ENCODE results near the gene FAM110D. TPM values are rescaled to one million over a fixed set of nuclear protein-coding genes. Genes with fewer than 3 reads are reported as not detected.
A peak's percentile ranks its signal among the peaks of the same experiment; 100 is the strongest.

The FAM110D gene
- total and polyA plus RNA-seq, 2 experiments from 2014 or later: 0.10 to 0.44 TPM

DNA sequence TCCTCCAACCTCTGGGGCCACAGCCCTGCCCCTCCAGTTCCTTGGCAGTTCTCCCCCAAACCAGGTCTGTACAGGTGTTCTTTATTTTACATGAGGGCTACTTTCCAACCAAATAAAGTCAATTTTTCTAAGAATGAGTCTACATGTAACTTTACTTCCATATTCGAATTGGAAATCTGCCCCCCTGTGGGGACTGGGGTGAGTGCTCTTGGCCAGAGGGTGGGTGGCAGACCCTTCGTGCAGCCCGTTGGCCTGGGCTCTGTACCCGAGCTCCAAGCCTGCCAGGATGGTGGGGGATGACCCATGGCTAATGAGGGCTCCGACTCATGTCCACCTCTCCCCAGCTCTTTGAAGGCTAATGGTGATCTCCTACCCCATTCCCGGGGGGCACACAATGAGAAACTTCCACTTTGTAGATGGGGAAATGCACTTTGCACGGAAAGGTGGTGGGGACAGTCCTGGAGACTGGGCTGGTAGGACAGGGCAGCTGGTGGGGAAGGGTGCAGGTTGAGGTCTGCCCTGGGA, 30.9 kb downstream of the FAM110D start:
- no peaks in the 10 kb centered on the region for H3K4me1 ChIP-seq (ENCODE audit: insufficient read depth)
- no peaks in the 10 kb centered on the region for H3K79me2 ChIP-seq
- H3K4me3 ChIP-seq: no peak overlapping the region
- H3K9me3 ChIP-seq (ENCODE audit: low read depth): no peaks in the 10 kb centered on the region
- WGBS (ENCODE audit: low lambda C conversion rate, missing lambda C conversion rate): 85% methylated on average over 7 of the region's 7 CpGs
- H3K4me2 ChIP-seq: no peak overlapping the region
- no peaks in the 10 kb centered on the region for H3K9me2 ChIP-seq (replicated peaks; ENCODE audit: insufficient read depth)
- no peak overlapping the region for H3K27ac ChIP-seq
- no peaks in the 10 kb centered on the region for H3K36me3 ChIP-seq (replicated peaks; ENCODE audit: insufficient read depth, low read depth)
- H2AFZ ChIP-seq: no peak overlapping the region
- H3K27me3 ChIP-seq: no peaks in the 10 kb centered on the region
- no peaks in the 10 kb centered on the region for H4K20me1 ChIP-seq (ENCODE audit: insufficient read depth, poor library complexity, severe bottlenecking)
- TF ChIP-seq, protein P1, sequence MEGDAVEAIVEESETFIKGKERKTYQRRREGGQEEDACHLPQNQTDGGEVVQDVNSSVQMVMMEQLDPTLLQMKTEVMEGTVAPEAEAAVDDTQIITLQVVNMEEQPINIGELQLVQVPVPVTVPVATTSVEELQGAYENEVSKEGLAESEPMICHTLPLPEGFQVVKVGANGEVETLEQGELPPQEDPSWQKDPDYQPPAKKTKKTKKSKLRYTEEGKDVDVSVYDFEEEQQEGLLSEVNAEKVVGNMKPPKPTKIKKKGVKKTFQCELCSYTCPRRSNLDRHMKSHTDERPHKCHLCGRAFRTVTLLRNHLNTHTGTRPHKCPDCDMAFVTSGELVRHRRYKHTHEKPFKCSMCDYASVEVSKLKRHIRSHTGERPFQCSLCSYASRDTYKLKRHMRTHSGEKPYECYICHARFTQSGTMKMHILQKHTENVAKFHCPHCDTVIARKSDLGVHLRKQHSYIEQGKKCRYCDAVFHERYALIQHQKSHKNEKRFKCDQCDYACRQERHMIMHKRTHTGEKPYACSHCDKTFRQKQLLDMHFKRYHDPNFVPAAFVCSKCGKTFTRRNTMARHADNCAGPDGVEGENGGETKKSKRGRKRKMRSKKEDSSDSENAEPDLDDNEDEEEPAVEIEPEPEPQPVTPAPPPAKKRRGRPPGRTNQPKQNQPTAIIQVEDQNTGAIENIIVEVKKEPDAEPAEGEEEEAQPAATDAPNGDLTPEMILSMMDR (IDR thresholded peaks at IDR 0.05; ENCODE audit: poor library complexity): no peak
- no peak for TF ChIP-seq EZH2 (IDR thresholded peaks at IDR 0.05; ENCODE audit: borderline replicate concordance)
- TF ChIP-seq EZH2phosphoT487 (IDR thresholded peaks at IDR 0.05; ENCODE audit: low read depth, severe bottlenecking, unreplicated experiment): no peak
- no peak for DNase-seq (ENCODE audit: low spot score)

DNA sequence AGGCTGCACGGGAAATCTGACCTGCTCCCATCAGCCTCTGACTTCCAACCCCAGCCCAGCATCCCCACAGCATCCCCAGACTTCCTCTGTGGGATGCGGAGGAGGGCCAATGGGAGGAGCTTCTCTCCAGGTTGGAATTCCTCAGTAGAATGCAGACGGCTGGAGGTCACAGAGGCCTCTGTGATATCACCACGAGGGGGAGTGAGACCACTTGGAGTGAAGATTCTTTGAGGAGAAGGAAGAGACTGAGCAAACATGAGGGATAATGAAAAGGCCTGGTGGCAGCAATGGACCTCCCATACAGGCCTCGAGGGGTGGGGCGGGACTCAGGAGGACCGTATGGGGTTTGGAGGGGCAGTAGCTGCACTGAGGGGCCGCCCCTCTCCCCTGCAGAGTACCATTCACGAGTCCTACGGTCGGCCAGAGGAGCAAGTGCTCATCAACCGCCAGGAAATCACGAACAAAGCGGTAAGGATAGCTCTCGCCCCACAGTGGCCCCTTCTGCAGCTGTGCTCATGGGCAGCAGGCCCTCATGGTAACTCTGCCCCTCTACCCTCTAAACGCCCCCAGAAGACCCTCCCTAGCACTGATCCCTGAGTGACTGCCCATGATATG, 31.6 kb downstream of the FAM110D start, which contains the start of gene CATSPER4:
TSS of gene CATSPER4 (plus strand) at position 230 of the 615 bp plus-strand sequence. CDS start at position 256, 26 bp downstream.
- no peaks in the 10 kb centered on the region for H3K27me3 ChIP-seq
- no peak within 1 kb of the TSS for H3K4me3 ChIP-seq
- H3K9me3 ChIP-seq (ENCODE audit: low read depth): no peaks in the 10 kb centered on the region
- H3K9me2 ChIP-seq (replicated peaks; ENCODE audit: insufficient read depth): no peaks in the 10 kb centered on the region
- H3K36me3 ChIP-seq (replicated peaks; ENCODE audit: insufficient read depth, low read depth): no peaks in the 10 kb centered on the region
- TF ChIP-seq EZH2 (IDR thresholded peaks at IDR 0.05; ENCODE audit: borderline replicate concordance): no peak
- TF ChIP-seq, protein P1 (IDR thresholded peaks at IDR 0.05; ENCODE audit: poor library complexity): peak; percentile 41
- no peak within 1 kb of the TSS for H3K4me2 ChIP-seq
- 53% methylated on average over 15 of the region's 16 CpGs for WGBS (ENCODE audit: low lambda C conversion rate, missing lambda C conversion rate)
- no peaks in the 10 kb centered on the region for H4K20me1 ChIP-seq (ENCODE audit: insufficient read depth, poor library complexity, severe bottlenecking)
- no peaks in the 10 kb centered on the region for H3K4me1 ChIP-seq (ENCODE audit: insufficient read depth)
- H3K79me2 ChIP-seq: no peaks in the 10 kb centered on the region
- H2AFZ ChIP-seq: no peak within 1 kb of the TSS
- peak; percentile 53 for DNase-seq (ENCODE audit: low spot score)
- no peak within 1 kb of the TSS for H3K27ac ChIP-seq

DNA sequence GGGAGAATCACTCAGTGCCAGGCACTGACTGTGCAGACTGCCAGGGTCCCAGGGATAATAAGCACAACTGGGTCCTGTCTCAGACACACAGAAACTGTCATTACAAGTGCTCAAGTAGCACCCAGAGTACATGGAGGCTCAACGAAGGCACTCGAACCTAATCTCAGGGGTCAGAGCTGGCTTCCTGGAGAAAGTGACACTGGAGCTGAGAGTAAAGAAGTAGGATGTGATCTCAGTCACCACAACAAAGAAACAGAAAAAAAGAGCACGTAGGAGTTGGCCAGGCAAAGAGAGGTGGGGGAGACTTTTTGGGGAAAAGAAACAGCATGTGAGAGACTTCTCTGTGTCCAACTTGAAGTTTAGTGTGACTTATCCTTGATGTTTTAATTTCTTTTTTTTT, 32.9 kb downstream of the FAM110D start:
- no peak overlapping the region for H2AFZ ChIP-seq
- no peaks in the 10 kb centered on the region for H3K9me2 ChIP-seq (replicated peaks; ENCODE audit: insufficient read depth)
- no peaks in the 10 kb centered on the region for H3K27me3 ChIP-seq
- H3K4me1 ChIP-seq (ENCODE audit: insufficient read depth): no peaks in the 10 kb centered on the region
- TF ChIP-seq, protein P1 (IDR thresholded peaks at IDR 0.05; ENCODE audit: poor library complexity): no peak
- no peak for TF ChIP-seq EZH2phosphoT487 (IDR thresholded peaks at IDR 0.05; ENCODE audit: low read depth, severe bottlenecking, unreplicated experiment)
- TF ChIP-seq EZH2 (IDR thresholded peaks at IDR 0.05; ENCODE audit: borderline replicate concordance): no peak
- H3K27ac ChIP-seq: no peak overlapping the region
- no peak overlapping the region for H3K4me3 ChIP-seq
- WGBS (ENCODE audit: low lambda C conversion rate, missing lambda C conversion rate): 76% methylated on average over 3 of the region's 3 CpGs
- H3K36me3 ChIP-seq (replicated peaks; ENCODE audit: insufficient read depth, low read depth): no peaks in the 10 kb centered on the region
- no peak for DNase-seq (ENCODE audit: low spot score)
- H3K9me3 ChIP-seq (ENCODE audit: low read depth): no peaks in the 10 kb centered on the region
- no peak overlapping the region for H3K4me2 ChIP-seq
- H4K20me1 ChIP-seq (ENCODE audit: insufficient read depth, poor library complexity, severe bottlenecking): no peaks in the 10 kb centered on the region
- H3K79me2 ChIP-seq: no peaks in the 10 kb centered on the region
